ENCODE results near the gene BAIAP2L1. TPM values are rescaled to one million over a fixed set of nuclear protein-coding genes. Genes with fewer than 3 reads are reported as not detected.

Gene BAIAP2L1
- total and polyA plus RNA-seq, 4 donors = 0.23 to 5.4 (median 2.7) TPM

DNA sequence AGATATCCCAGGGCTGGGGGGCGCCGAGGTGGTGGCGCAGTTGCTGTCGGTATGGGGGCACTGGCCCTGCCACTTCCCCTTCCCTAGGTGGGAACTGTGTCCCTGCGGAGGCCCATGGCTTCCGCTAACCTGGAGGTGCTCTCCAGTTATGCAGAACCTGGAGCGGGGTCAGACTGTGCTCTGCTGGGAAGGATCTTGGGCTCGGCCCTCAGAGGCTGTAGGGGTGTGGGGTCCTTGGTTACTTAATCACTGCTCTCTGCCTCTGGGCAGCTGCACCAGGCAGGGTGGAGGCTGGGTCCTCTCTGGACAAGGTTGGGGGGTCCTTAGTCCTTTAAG, 117.0 kb downstream of the BAIAP2L1 start:
- Histone ChIP-seq H3K27me3 (ENCODE audit: control insufficient read depth in 1 of 2, insufficient read depth in 2 of 2, low read length in 1 of 2) (no peaks in the 10 kb centered on the region), H3K4me3 (ENCODE audit: low read length in 2 of 2) (peak overlapping the region in 1 of 2 donors; percentile 6), H3K9me3 (ENCODE audit: control insufficient read depth, low read length) (no peaks in the 10 kb centered on the region), H3K36me3 (ENCODE audit: control insufficient read depth in 1 of 2, insufficient read depth in 2 of 2, low read length in 1 of 2) (no peaks in the 10 kb centered on the region), H3K4me1 (ENCODE audit: control insufficient read depth in 1 of 2, insufficient read depth in 2 of 2, low read length in 2 of 2) (peaks cover 0 to 4% of the 10 kb centered on the region in 2 donors), H3K27ac (ENCODE audit: low read depth in 1 of 2, low read length in 2 of 2) (peak overlapping the region in 1 of 2 donors; percentile 15)
- 77 to 80% methylated on average over 8 of the region's 8 CpGs for WGBS, 2 donors
- ATAC-seq (ENCODE audit: low FRiP score) (no peak), DNase-seq (no peak)
- intact Hi-C loops (cut with DNase I) = loop anchor here (2.0 to 10.0 kb wide), 3 partner anchors 31 to 591 kb away; partner anchors contain the start of genes TECPR1 (in 1 of the 2), TMEM130 (in 1 of the 2) and TRRAP (in 1 of the 2)

DNA sequence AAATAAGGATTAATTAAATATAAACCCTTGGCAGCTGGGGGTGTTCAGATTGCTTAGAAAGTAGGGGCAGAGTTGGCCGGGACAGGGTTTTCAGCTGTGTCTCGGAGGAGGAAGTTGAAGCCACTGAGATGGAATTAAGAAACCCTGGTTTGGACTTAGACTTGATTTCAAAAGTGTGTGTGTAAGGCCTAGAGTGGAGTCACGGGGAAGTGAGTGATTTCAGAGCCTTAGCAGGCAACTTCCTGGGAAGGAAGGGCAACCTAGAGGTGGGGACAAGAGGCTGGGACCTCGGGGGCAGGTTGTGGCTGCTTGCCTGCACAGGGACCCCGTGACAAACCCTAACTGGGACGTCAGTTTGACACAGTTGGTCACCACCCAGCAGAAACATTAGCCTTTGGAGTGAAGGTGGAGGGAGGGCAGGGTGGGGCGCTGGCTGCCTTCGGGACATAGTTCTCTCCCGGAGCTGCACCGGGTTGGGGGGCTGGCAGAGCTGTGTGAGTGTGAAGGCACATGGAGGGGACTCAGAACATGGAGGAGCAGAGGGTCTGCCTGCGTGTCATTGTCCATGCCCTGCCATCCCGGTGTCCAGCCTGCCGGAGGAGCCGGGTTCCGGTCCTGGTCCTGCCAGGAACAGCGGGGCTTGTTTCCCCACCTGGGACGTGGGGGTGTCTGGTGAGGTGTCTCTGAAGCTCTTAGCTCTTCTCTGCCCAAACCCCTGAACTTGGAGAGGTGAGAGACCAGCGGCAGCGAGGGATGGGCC, 117.6 kb downstream of the BAIAP2L1 start:
- H3K36me3 ChIP-seq (ENCODE audit: control insufficient read depth in 1 of 2, insufficient read depth in 2 of 2, low read length in 1 of 2) = no peaks in the 10 kb centered on the region
- no peaks in the 10 kb centered on the region for H3K9me3 ChIP-seq (ENCODE audit: control insufficient read depth, low read length)
- H3K4me3 ChIP-seq (ENCODE audit: low read length in 2 of 2) = peak overlapping the region; percentile 8 to 85
- peak in 1 of 2 donors; percentile 81 for DNase-seq
- peak; percentile 2 for ATAC-seq (ENCODE audit: low FRiP score)
- 49 to 50% methylated on average over 19 of the region's 19 CpGs for WGBS, 2 donors
- peaks cover 0 to 4% of the 10 kb centered on the region in 2 donors for H3K4me1 ChIP-seq (ENCODE audit: control insufficient read depth in 1 of 2, insufficient read depth in 2 of 2, low read length in 2 of 2)
- H3K27ac ChIP-seq (ENCODE audit: low read depth in 1 of 2, low read length in 2 of 2) = peak overlapping the region in 1 of 2 donors; percentile 15
- intact Hi-C loops (cut with DNase I) = loop anchor here in 1 of 2 donors (10.0 kb wide), 2 partner anchors 131 to 591 kb away; partner anchors contain the start of genes TMEM130 and TRRAP
- H3K27me3 ChIP-seq (ENCODE audit: control insufficient read depth in 1 of 2, insufficient read depth in 2 of 2, low read length in 1 of 2) = no peaks in the 10 kb centered on the region

DNA sequence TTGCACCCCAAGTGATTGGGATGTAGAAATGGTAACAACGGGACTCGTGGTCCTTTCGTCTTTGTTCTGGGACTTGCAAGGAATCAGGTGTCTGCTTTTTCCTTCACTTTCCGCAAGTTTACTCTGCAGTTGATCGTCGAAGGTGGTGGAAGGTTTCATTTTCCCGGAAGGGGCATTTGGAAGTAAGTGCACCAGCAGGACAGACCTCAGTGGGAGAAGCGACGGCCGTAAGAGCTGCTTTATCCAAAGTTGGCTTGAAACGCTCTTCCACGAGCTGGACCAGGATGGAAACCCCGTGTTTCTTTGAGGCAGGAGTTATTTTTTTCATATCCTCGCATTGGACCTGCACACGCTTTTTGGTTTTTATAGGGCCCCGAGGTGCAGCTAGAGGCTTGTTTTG, 118.2 kb downstream of the BAIAP2L1 start:
- WGBS, 2 donors = 36 to 38% methylated on average over 16 of the region's 16 CpGs
- H3K4me3 ChIP-seq (ENCODE audit: low read length in 2 of 2) = peak overlapping the region; percentile 85 to 96
- no peaks in the 10 kb centered on the region for H3K9me3 ChIP-seq (ENCODE audit: control insufficient read depth, low read length)
- DNase-seq (no peak), ATAC-seq (ENCODE audit: low FRiP score) (no peak)
- intact Hi-C loops (cut with DNase I) = loop anchor here in 1 of 2 donors (10.0 kb wide), 2 partner anchors 132 to 592 kb away; partner anchors contain the start of genes TMEM130 and TRRAP
- H3K27me3 ChIP-seq (ENCODE audit: control insufficient read depth in 1 of 2, insufficient read depth in 2 of 2, low read length in 1 of 2) = no peaks in the 10 kb centered on the region
- H3K4me1 ChIP-seq (ENCODE audit: control insufficient read depth in 1 of 2, insufficient read depth in 2 of 2, low read length in 2 of 2) = peaks cover 0 to 4% of the 10 kb centered on the region in 2 donors
- H3K27ac ChIP-seq (ENCODE audit: low read depth in 1 of 2, low read length in 2 of 2) = peak overlapping the region; percentile 12 to 57
- no peaks in the 10 kb centered on the region for H3K36me3 ChIP-seq (ENCODE audit: control insufficient read depth in 1 of 2, insufficient read depth in 2 of 2, low read length in 1 of 2)

DNA sequence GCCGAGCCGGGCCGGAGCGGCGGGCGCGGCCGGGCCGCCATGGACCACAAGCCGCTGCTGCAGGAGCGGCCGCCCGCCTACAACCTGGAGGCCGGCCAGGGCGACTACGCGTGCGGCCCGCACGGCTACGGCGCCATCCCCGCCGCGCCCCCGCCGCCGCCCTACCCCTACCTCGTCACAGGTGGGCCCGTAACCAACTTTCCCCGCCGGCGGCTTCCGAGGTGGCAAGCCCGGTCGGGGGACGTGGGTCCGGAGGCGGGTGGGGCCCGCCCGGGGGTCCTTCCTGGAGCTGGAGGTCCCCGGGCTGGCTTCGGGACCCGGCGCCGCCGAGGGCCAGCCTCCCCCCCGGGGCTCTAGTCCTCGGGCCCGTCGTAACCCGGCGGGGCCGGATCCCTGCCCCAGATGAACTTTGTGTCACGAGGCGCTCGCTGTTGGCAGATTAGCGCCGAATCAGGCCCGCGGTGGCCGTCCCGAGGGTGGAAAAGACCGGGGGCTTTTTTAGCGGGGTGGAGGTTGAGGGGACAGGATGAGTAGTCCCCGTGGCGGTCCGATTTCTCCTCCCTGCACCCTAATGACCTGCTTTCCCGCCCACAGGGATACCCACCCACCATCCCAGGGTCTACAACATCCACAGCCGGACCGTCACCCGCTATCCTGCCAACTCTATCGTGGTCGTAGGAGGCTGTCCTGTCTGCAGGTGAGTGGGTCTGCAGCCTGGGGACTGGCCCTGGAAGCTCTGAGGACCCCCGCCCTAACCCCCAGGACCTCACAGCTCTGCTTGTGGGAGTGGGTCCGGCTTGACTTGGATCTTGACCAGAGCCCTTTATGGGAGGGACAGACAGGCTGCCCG, 118.9 kb downstream of the BAIAP2L1 start:
- H3K36me3 ChIP-seq (ENCODE audit: control insufficient read depth in 1 of 2, insufficient read depth in 2 of 2, low read length in 1 of 2) = no peaks in the 10 kb centered on the region
- ATAC-seq (ENCODE audit: low FRiP score) = no peak
- DNase-seq = peak; percentile 71 to 87
- WGBS, 2 donors = 2 to 4% methylated on average over 39 to 77 of the region's 77 CpGs
- no peaks in the 10 kb centered on the region for H3K27me3 ChIP-seq (ENCODE audit: control insufficient read depth in 1 of 2, insufficient read depth in 2 of 2, low read length in 1 of 2)
- intact Hi-C loops (cut with DNase I) = loop anchor here in 1 of 2 donors (10.0 kb wide), 2 partner anchors 133 to 593 kb away; partner anchors contain the start of genes TMEM130 and TRRAP
- no peaks in the 10 kb centered on the region for H3K9me3 ChIP-seq (ENCODE audit: control insufficient read depth, low read length)
- H3K27ac ChIP-seq (ENCODE audit: low read depth in 1 of 2, low read length in 2 of 2) = peak overlapping the region; percentile 57 to 58
- peak overlapping the region; percentile 85 to 96 for H3K4me3 ChIP-seq (ENCODE audit: low read length in 2 of 2)
- peaks cover 0 to 4% of the 10 kb centered on the region in 2 donors for H3K4me1 ChIP-seq (ENCODE audit: control insufficient read depth in 1 of 2, insufficient read depth in 2 of 2, low read length in 2 of 2)

DNA sequence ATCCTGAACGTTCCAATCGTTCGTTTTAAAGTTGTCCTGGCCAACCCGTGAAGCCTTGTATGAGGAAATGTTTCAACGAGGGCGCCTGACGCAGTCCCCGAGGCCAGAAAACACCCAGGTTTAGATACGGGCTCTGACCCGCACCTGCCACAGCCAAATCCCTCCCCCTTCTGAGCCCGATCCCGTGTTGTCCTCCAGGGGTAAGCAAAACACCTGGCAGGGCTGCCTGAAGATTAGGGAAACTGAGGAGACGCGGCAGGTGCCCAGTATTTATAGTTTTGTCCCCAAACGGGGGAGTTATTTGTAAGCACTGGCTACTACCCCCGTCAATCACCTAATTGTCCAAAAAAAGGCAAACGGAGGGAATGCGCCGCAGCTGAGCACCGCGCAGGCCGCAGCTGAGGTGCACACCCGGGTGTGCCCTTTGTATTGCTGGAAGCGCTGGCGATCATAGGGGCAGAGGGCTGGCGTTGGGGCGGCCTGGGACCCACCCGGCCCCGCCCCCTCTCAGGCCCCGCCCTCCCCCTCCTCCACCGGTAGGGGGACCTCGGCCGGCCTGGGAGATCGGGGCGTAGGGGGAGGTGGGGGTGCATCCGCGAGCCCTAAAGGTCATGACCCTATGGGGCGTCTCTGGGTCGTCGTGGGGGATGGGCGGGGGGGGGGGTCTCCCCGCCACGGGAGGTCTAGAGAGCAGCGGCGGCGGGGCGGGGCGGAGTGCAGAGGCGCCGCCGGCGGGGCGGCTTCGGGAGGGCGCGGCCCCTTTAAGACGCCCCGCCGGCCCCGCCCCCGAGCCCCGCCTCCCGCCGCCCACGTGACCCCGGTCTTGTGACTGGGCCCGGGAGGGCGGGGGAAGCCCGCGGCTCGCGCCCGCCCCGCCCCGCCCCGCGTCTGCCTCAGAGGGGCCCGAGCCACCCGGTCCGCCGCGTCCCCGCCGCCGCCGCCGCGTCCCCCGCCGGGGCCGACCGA, 119.8 kb downstream of the BAIAP2L1 start, which contains the start of gene BRI3:
Gene BRI3, plus strand, starts transcription at position 896 of the 966 bp plus-strand sequence. CDS start 110 bp downstream, outside the sequence.
- Histone ChIP-seq H3K9me3 (ENCODE audit: control insufficient read depth, low read length) (no peaks in the 10 kb centered on the region), H3K27me3 (ENCODE audit: control insufficient read depth in 1 of 2, insufficient read depth in 2 of 2, low read length in 1 of 2) (no peaks in the 10 kb centered on the region), H3K4me1 (ENCODE audit: control insufficient read depth in 1 of 2, insufficient read depth in 2 of 2, low read length in 2 of 2) (peaks cover 0 to 4% of the 10 kb centered on the region in 2 donors), H3K27ac (ENCODE audit: low read depth in 1 of 2, low read length in 2 of 2) (peak within 1 kb of the TSS; percentile 57 to 58), H3K4me3 (ENCODE audit: low read length in 2 of 2) (peak within 1 kb of the TSS; percentile 85 to 96), H3K36me3 (ENCODE audit: control insufficient read depth in 1 of 2, insufficient read depth in 2 of 2, low read length in 1 of 2) (no peaks in the 10 kb centered on the region)
- ATAC-seq (ENCODE audit: low FRiP score) (peak; percentile 90), DNase-seq (peak; percentile 93 to 98)
- 0 to 1% methylated on average over 42 to 92 of the region's 92 CpGs for WGBS, 2 donors
- intact Hi-C loops (cut with DNase I) = loop anchor here in 1 of 2 donors (10.0 kb wide), 2 partner anchors 134 to 594 kb away; partner anchors contain the start of genes TMEM130 and TRRAP

DNA sequence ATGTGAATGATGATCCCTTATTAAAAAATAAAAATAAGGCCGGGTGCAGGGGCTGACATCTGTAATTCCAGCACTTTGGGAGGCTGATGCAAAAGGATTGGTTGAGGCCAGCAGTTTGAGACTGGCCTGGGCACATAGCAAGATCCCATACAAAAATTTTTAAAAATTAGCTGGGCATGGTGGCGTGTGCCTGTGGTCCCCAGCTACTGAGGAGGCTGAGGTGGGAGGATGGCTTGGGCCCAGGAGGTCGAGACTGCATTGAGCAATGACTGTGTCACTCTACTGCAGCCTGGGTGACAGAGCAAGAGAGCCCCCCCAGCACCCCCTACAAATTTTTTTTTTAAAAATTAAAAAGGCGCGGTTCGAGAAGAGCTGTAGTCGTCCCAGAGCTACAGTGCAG, 120.6 kb downstream of the BAIAP2L1 start:
- intact Hi-C loops (cut with DNase I) = loop anchor here in 1 of 2 donors (10.0 kb wide), 2 partner anchors 135 to 595 kb away; partner anchors contain the start of genes TMEM130 and TRRAP
- no peak for DNase-seq
- Histone ChIP-seq H3K36me3 (ENCODE audit: control insufficient read depth in 1 of 2, insufficient read depth in 2 of 2, low read length in 1 of 2) (no peaks in the 10 kb centered on the region), H3K4me1 (ENCODE audit: control insufficient read depth in 1 of 2, insufficient read depth in 2 of 2, low read length in 2 of 2) (peaks cover 0 to 4% of the 10 kb centered on the region in 2 donors), H3K9me3 (ENCODE audit: control insufficient read depth, low read length) (no peaks in the 10 kb centered on the region), H3K27me3 (ENCODE audit: control insufficient read depth in 1 of 2, insufficient read depth in 2 of 2, low read length in 1 of 2) (no peaks in the 10 kb centered on the region), H3K4me3 (ENCODE audit: low read length in 2 of 2) (peak overlapping the region in 1 of 2 donors; percentile 63), H3K27ac (ENCODE audit: low read depth in 1 of 2, low read length in 2 of 2) (no peak overlapping the region)
- 47% methylated on average over 7 of the region's 7 CpGs for WGBS, 2 donors
- no peak for ATAC-seq (ENCODE audit: low FRiP score)

DNA sequence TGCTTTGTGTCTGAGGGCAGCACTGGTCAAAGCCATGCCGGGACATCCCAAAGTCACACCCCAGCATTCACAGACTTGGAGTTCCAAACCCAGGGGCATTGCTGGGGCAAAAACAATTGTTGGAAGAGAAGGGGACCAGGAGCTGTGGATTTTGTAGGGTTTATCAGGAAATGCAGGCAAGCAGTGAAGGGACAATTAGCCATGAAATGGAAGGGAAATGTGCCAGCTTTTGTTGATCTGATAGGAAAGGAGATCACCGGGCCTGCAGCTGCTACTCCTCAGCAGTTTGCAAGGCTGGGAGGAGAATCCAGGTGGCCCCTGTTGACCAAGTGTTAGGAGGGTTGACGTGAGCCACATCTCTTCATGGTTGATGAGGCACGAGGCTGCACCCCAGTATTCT, 122.0 kb downstream of the BAIAP2L1 start:
- 86 to 94% methylated on average over 4 of the region's 4 CpGs for WGBS, 2 donors
- no peaks in the 10 kb centered on the region for H3K27me3 ChIP-seq (ENCODE audit: control insufficient read depth in 1 of 2, insufficient read depth in 2 of 2, low read length in 1 of 2)
- H3K36me3 ChIP-seq (ENCODE audit: control insufficient read depth in 1 of 2, insufficient read depth in 2 of 2, low read length in 1 of 2) = no peaks in the 10 kb centered on the region
- H3K4me3 ChIP-seq (ENCODE audit: low read length in 2 of 2) = no peak overlapping the region
- no peak for DNase-seq
- H3K4me1 ChIP-seq (ENCODE audit: control insufficient read depth in 1 of 2, insufficient read depth in 2 of 2, low read length in 2 of 2) = no peaks in the 10 kb centered on the region
- no peaks in the 10 kb centered on the region for H3K9me3 ChIP-seq (ENCODE audit: control insufficient read depth, low read length)
- H3K27ac ChIP-seq (ENCODE audit: low read depth in 1 of 2, low read length in 2 of 2) = no peak overlapping the region
- intact Hi-C loops (cut with DNase I) = no loop called here
- ATAC-seq (ENCODE audit: low FRiP score) = no peak
